ENCODE data around the gene LYST. TPM values are rescaled to one million over a fixed set of nuclear protein-coding genes. Genes with fewer than 3 reads are reported as not detected.
"Not testable (repeated sequence)": the region's sequence is repeated elsewhere in the genome, so short reads cannot be mapped to it uniquely, and the experiment has no call there.

Gene LYST
- total and polyA plus RNA-seq, 4 donors: 4.1 to 63.3 (median 26.8) TPM

DNA sequence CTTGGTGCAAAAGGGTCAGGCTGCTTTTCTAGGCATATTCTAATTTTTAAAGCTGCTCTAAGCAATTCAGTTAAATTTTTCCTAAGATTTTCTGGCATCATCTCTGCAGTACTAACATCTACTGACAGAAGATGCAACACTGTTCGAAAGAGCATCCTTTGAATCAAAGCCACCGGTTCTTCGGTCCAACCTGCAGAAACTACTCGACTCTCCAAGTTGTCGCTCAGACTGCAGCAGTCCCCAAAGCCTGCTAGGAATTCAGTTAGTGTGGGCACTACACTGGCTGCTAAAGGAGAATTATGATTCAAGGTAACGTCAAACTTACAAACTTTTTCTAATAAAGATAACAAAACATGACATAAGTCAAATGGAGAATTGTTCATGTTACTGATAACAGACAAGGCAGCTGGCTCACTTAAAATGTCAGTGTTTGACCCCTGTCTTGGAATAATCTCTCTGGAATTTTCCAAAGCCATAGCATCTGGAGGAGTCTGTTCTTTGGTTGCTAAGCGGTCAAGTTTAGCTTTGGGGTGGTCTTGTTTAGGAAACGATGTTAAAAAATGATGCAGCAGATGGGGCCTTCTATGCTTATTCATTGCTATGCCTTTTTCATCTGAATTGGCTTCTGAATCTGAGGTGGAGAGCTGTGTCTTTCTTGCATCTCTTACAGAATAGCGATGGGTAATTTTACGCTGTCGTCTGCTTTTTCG lies 56.9 kb downstream of the LYST start:
- WGBS, 2 donors: 66 to 72% methylated on average over 12 of the region's 12 CpGs
- no peak for ATAC-seq (ENCODE audit: low FRiP score)

DNA sequence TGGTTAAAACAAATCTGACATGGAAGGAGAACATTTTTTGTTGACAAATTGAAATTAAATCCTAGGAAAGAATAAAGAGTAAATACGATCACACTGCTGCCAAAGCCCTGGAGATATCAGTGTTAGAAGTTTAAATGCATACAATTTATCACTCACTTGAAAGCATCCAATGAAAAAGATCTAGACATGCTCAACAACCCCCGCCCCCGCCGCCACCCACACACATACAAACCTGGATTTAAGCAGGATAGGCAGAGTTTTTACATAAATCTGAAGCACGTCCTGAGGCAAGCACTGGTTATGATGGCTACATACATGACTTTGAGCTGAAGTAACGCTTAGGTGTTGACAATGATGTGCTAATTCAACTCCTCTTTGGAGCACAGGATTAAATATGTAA lies 58.5 kb downstream of the LYST start:
- Histone ChIP-seq H3K4me3 (ENCODE audit: low read length in 2 of 2) (no peak overlapping the region), H3K36me3 (ENCODE audit: control insufficient read depth in 1 of 2, insufficient read depth in 2 of 2, low read length in 1 of 2) (peaks cover 2 to 3% of the 10 kb centered on the region in 2 donors), H3K27me3 (ENCODE audit: control insufficient read depth in 1 of 2, insufficient read depth in 2 of 2, low read length in 1 of 2) (no peaks in the 10 kb centered on the region), H3K27ac (ENCODE audit: low read depth in 1 of 2, low read length in 2 of 2) (no peak overlapping the region), H3K4me1 (ENCODE audit: control insufficient read depth in 1 of 2, insufficient read depth in 2 of 2, low read length in 2 of 2) (no peaks in the 10 kb centered on the region), H3K9me3 (ENCODE audit: control insufficient read depth, low read length) (no peaks in the 10 kb centered on the region)
- intact Hi-C loops (cut with DNase I): no loop called here
- DNase-seq (no peak), ATAC-seq (ENCODE audit: low FRiP score) (no peak)
- WGBS, 2 donors: 96 to 97% methylated on average over 6 of the region's 6 CpGs

More for the DNA sequence above, 56.9 kb downstream of the LYST start:
- no peak overlapping the region for H3K27ac ChIP-seq (ENCODE audit: low read depth in 1 of 2, low read length in 2 of 2)
- no peak overlapping the region for H3K4me3 ChIP-seq (ENCODE audit: low read length in 2 of 2)
- no peak for DNase-seq
- H3K36me3 ChIP-seq (ENCODE audit: control insufficient read depth in 1 of 2, insufficient read depth in 2 of 2, low read length in 1 of 2): peaks cover under 1 to 2% of the 10 kb centered on the region in 2 donors
- no peaks in the 10 kb centered on the region for H3K9me3 ChIP-seq (ENCODE audit: control insufficient read depth, low read length)
- H3K27me3 ChIP-seq (ENCODE audit: control insufficient read depth in 1 of 2, insufficient read depth in 2 of 2, low read length in 1 of 2): no peaks in the 10 kb centered on the region
- intact Hi-C loops (cut with DNase I): no loop called here
- H3K4me1 ChIP-seq (ENCODE audit: control insufficient read depth in 1 of 2, insufficient read depth in 2 of 2, low read length in 2 of 2): no peaks in the 10 kb centered on the region

DNA sequence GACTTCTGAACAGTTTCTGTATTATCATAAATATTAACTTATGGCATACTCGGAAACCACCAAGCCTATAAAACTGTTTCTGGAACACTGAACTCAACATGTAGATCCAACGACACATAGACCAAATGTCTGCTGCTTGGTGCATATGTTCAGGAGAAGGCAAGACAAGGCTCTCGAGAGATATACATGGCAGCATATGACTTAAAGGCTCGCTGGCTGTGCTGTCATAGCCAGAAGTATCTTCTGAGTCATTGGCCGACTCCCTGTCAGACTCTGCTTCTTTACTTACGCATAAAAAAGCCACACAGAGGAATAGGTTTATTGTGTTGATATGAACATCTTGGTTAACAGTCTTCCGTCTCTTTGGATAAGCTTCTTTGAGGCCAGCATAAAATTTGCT lies 60.6 kb downstream of the LYST start:
- Histone ChIP-seq H3K4me3 (ENCODE audit: low read length in 2 of 2) (no peak overlapping the region), H3K27ac (ENCODE audit: low read depth in 1 of 2, low read length in 2 of 2) (no peak overlapping the region), H3K9me3 (ENCODE audit: control insufficient read depth, low read length) (no peaks in the 10 kb centered on the region), H3K27me3 (ENCODE audit: control insufficient read depth in 1 of 2, insufficient read depth in 2 of 2, low read length in 1 of 2) (no peaks in the 10 kb centered on the region), H3K4me1 (ENCODE audit: control insufficient read depth in 1 of 2, insufficient read depth in 2 of 2, low read length in 2 of 2) (no peaks in the 10 kb centered on the region), H3K36me3 (ENCODE audit: control insufficient read depth in 1 of 2, insufficient read depth in 2 of 2, low read length in 1 of 2) (peaks cover 2 to 3% of the 10 kb centered on the region in 2 donors)
- 93 to 95% methylated on average over 7 of the region's 7 CpGs for WGBS, 2 donors
- ATAC-seq (ENCODE audit: low FRiP score) (no peak), DNase-seq (no peak)
- intact Hi-C loops (cut with DNase I): no loop called here

DNA sequence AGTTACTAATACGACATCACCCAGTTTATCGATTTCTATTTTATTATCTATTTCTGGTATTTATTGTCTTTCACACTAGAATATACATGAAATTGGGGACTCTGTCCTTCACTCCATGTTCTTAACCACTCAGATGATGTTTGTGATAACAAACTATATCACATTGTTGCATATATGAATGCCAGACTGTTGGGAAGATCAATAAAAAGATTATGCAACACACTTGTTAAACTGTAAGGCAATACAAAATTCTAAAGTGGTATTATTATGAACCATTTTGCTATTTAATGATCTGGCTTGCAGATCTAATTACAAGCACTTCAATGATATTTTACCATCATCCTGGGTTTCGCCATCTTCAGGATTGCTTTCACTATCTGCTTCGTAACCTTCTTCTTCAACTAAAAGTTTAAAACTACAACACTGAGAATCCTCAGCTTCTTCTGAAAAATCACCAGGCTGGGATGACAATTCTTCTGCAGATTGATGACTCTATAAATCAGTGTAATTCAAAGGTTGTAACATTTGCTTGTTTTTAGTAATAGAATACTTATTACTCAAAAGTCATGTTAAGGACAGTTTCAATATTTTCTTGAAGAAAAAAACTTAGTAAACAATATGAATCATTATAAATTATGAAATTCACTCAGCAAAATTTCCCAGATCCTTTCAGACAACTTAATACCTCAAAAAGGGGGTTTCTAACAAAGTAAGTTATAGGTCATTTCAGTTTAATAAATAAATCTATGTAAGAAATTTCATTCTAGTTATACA lies 63.9 kb downstream of the LYST start:
- no peaks in the 10 kb centered on the region for H3K4me1 ChIP-seq (ENCODE audit: control insufficient read depth in 1 of 2, insufficient read depth in 2 of 2, low read length in 2 of 2)
- intact Hi-C loops (cut with DNase I): no loop called here
- no peak for DNase-seq
- no peaks in the 10 kb centered on the region for H3K27me3 ChIP-seq (ENCODE audit: control insufficient read depth in 1 of 2, insufficient read depth in 2 of 2, low read length in 1 of 2)
- H3K27ac ChIP-seq (ENCODE audit: low read depth in 1 of 2, low read length in 2 of 2): no peak overlapping the region
- H3K36me3 ChIP-seq (ENCODE audit: control insufficient read depth in 1 of 2, insufficient read depth in 2 of 2, low read length in 1 of 2): peaks cover 2 to 3% of the 10 kb centered on the region in 2 donors
- no peak overlapping the region for H3K4me3 ChIP-seq (ENCODE audit: low read length in 2 of 2)
- WGBS, 2 donors: 94 to 97% methylated on average over 4 of the region's 4 CpGs
- ATAC-seq (ENCODE audit: low FRiP score): no peak
- H3K9me3 ChIP-seq (ENCODE audit: control insufficient read depth, low read length): no peaks in the 10 kb centered on the region

GRCh38 chr1:235799264-235799663 lies 67.4 kb downstream of the LYST start:
- WGBS, 2 donors: 90 to 93% methylated on average over 2 of the region's 2 CpGs
- Histone ChIP-seq H3K9me3 (ENCODE audit: control insufficient read depth, low read length) (peaks cover 1% of the 10 kb centered on the region), H3K36me3 (ENCODE audit: control insufficient read depth in 1 of 2, insufficient read depth in 2 of 2, low read length in 1 of 2) (peaks cover 0 to 4% of the 10 kb centered on the region in 2 donors), H3K27ac (ENCODE audit: low read depth in 1 of 2, low read length in 2 of 2) (no peak overlapping the region), H3K4me1 (ENCODE audit: control insufficient read depth in 1 of 2, insufficient read depth in 2 of 2, low read length in 2 of 2) (no peaks in the 10 kb centered on the region), H3K4me3 (ENCODE audit: low read length in 2 of 2) (no peak overlapping the region), H3K27me3 (ENCODE audit: control insufficient read depth in 1 of 2, insufficient read depth in 2 of 2, low read length in 1 of 2) (no peaks in the 10 kb centered on the region)
- intact Hi-C loops (cut with DNase I): no loop called here
- no peak for ATAC-seq (ENCODE audit: low FRiP score)
- no peak for DNase-seq

DNA sequence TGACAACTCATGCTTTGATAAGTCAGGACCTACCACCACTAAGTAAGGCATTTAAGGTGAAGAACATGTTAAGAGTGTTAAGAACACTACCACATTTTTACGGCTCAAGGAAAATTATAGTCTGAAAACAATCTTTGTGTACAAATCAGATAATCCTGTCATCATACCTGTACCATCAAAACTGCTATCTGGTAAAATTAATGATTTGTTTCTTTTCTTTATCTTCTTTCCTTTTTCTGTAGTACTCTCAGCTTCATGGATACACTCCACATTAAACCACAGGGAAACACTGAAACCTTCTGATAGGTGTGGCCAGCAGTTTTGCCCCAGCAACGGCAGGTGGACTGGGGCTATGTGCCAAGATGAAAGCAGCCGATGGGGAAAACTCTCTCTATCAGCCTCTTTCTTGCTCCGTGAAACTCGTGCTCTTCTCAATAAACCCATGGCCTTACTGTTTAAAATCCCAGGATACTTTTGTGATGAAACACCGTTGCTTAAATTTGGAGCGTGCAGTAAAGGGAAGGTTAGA lies 75.1 kb downstream of the LYST start:
- 83 to 85% methylated on average over 7 of the region's 7 CpGs for WGBS, 2 donors
- Histone ChIP-seq H3K27ac (ENCODE audit: low read depth in 1 of 2, low read length in 2 of 2) (no peak overlapping the region), H3K27me3 (ENCODE audit: control insufficient read depth in 1 of 2, insufficient read depth in 2 of 2, low read length in 1 of 2) (peaks cover 0 to 1% of the 10 kb centered on the region in 2 donors), H3K9me3 (ENCODE audit: control insufficient read depth, low read length) (peaks cover 1% of the 10 kb centered on the region), H3K4me1 (ENCODE audit: control insufficient read depth in 1 of 2, insufficient read depth in 2 of 2, low read length in 2 of 2) (no peaks in the 10 kb centered on the region), H3K36me3 (ENCODE audit: control insufficient read depth in 1 of 2, insufficient read depth in 2 of 2, low read length in 1 of 2) (peaks cover 3% of the 10 kb centered on the region in 2 donors), H3K4me3 (ENCODE audit: low read length in 2 of 2) (no peak overlapping the region)
- no peak for DNase-seq
- ATAC-seq (ENCODE audit: low FRiP score): no peak
- intact Hi-C loops (cut with DNase I): no loop called here

DNA sequence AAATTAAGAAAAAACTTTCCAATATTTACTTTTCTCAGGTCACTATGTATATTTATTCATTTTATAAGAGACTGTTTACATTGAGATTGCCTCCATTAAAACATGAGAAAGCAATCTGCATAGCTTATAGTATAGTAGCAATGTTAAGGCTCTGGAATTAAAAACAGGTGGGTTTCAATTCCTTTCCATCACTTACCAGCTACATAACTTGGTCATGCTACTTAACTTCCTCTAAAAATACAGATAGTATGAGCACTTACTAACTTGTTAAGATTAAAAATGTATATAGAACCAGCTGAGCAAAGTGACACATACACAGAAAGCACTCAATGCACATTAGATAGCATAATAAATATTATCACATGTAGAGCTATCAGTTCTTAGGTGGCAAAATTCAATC lies 76.6 kb downstream of the LYST start:
- DNase-seq: no peak
- peaks cover 0 to 3% of the 10 kb centered on the region in 2 donors for H3K36me3 ChIP-seq (ENCODE audit: control insufficient read depth in 1 of 2, insufficient read depth in 2 of 2, low read length in 1 of 2)
- H3K9me3 ChIP-seq (ENCODE audit: control insufficient read depth, low read length): no peaks in the 10 kb centered on the region
- peaks cover 0 to 1% of the 10 kb centered on the region in 2 donors for H3K27me3 ChIP-seq (ENCODE audit: control insufficient read depth in 1 of 2, insufficient read depth in 2 of 2, low read length in 1 of 2)
- ATAC-seq (ENCODE audit: low FRiP score): no peak
- H3K4me1 ChIP-seq (ENCODE audit: control insufficient read depth in 1 of 2, insufficient read depth in 2 of 2, low read length in 2 of 2): no peaks in the 10 kb centered on the region
- intact Hi-C loops (cut with DNase I): no loop called here
- H3K27ac ChIP-seq (ENCODE audit: low read depth in 1 of 2, low read length in 2 of 2): no peak overlapping the region
- no peak overlapping the region for H3K4me3 ChIP-seq (ENCODE audit: low read length in 2 of 2)

DNA sequence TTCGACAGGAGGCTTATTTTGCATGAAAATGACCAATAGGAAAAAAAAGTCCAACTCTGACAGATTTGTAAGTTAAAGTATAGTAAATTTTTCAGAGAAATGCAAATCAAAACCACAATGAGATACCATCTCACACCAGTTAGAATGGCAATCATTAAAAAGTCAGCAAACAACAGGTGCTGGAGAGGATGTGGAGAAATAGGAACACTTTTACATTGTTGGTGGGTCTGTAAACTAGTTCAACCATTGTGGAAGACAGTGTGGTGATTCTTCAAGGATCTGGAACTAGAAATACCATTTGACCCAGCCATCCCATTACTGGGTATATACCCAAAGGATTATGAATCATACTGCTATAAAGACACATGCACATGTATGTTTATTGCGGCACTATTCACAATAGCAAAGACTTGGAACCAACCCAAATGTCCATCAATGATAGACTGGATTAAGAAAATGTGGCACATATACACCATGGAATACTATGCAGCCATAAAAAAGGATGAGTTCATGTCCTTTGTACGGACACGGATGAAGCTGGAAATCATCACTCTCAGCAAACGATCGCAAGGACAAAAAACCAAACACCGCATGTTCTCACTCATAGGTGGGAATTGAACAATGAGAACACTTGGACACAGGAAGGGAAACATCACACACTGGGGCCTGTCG lies 80.3 kb downstream of the LYST start:
- not testable (repeated sequence) for H3K9me3 ChIP-seq (ENCODE audit: control insufficient read depth, low read length); H3K4me3 ChIP-seq (ENCODE audit: low read length in 2 of 2); H3K27ac ChIP-seq (ENCODE audit: low read depth in 1 of 2, low read length in 2 of 2); ATAC-seq (ENCODE audit: low FRiP score); DNase-seq; H3K36me3 ChIP-seq (ENCODE audit: control insufficient read depth in 1 of 2, insufficient read depth in 2 of 2, low read length in 1 of 2); H3K27me3 ChIP-seq (ENCODE audit: control insufficient read depth in 1 of 2, insufficient read depth in 2 of 2, low read length in 1 of 2); H3K4me1 ChIP-seq (ENCODE audit: control insufficient read depth in 1 of 2, insufficient read depth in 2 of 2, low read length in 2 of 2)
- 97 to 99% methylated on average over 8 of the region's 8 CpGs for WGBS, 2 donors
- intact Hi-C loops (cut with DNase I): loop anchor here in 1 of 2 donors (10.0 kb wide), 1 partner anchor 272 kb away; no protein-coding TSS in a partner anchor
